Measurements from ENCODE around the gene RAI2.

DNA sequence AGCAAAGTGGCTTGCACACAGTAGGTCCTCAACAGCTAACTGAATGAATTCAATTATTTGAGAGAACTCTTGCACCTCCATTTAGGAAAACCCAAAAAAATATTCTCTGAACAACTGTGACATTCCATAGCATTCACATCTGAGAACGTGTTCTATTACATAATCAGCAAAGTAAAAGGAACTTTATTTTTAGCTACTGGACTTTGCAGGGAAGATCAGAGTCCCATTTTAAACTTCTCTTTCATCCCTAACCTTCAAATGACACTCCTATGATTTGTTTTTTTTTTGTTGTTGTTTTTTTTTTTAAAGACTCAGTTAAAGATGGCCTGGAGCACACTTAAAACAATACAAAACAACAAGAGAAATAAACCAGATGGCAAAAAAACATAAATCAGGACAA is 30.9 kb downstream of the RAI2 start:
- no peak for TF ChIP-seq CTCF (IDR thresholded peaks at IDR 0.05)
- TF ChIP-seq POLR2A (IDR thresholded peaks at IDR 0.05): no peak
- no peak for TF ChIP-seq POLR2AphosphoS5 (IDR thresholded peaks at IDR 0.05)
